ENCODE results near the gene TSR2.
"Not testable (repeated sequence)": the region's sequence is repeated elsewhere in the genome, so short reads cannot be mapped to it uniquely, and the experiment has no call there.

The TSR2 gene

GRCh38 chrX:54473993-54474859 lies 34.0 kb downstream of the TSR2 start:
- no peak for DNase-seq (ENCODE audit: low spot score)

DNA sequence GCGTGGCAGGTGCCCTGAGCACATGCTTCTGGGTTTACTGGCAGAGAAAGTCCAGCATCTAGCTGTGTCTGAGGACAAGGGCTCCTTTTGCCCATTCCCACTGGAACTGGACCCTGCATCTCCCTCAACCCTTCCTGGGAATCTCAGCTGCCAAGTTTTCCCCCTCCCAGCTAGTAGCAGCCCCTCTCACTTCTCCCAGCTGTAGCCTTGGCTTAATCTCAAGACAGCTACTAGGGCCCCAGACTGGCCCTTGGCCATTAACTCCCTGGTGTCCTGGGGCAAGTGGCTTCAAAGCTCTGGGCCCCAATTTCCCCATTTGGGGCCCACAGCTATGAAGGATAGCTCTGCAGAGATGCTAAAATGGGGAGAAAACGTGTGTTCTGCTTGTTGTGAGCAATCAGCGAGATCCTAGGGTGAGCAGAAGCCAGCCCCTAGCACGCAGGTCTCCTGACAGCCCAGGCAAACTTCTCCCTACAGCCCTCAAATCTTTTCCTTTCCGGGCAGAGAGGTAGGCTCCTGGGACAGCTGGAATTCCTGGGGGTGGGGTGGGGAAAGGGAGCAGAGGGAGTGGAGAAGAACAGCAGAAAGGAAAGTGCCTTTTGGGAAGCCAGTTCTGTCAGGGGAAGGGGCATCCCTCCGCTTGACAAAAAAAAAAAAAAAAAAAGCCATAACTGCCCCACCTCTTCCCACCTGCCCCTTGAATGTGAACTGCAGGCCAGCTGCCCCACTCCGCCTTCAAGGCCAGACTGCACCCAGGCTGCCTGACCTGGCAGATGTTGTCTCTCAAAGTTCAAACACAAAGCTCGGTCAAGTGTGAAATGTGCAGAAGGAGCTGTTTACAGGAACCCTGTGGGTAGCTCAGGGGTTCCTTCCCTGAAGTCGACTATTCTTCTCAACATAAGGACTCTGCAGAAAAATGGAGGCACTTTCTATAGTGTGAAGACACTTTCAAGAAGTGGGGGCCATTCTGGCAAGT lies 39.2 kb downstream of the TSR2 start:
- DNase-seq (ENCODE audit: low spot score) = peak; percentile 48

- DNase-seq (ENCODE audit: low spot score) = peak; percentile 18
Measured at GRCh38 chrX:54482839-54483593, 42.8 kb downstream of the TSR2 start.

GRCh38 chrX:54483946-54484345 lies 43.7 kb downstream of the TSR2 start:
- no peak for DNase-seq (ENCODE audit: low spot score)

DNA sequence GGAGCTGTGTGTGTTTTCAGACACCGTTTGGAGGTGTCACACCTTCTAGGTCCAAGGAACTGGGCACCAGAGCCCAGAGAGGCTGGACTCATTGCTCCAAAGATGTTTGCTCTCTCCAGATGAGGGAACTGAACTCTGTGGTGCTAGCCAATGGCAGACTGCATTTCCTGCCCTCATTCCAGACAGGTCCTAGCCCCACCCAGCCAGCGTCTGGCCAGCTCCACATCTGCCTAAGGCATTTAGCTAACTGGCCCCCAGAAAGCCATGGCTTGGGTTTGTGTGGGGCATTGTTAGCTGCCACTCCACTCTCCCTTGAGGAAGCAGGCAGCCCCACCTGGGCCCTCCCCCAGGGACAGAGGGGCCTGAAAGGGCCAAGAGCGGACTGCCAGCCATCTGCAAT lies 44.5 kb downstream of the TSR2 start:
- DNase-seq (ENCODE audit: low spot score) = no peak

- DNase-seq (ENCODE audit: low spot score) = not testable (repeated sequence)
Measured at GRCh38 chrX:54489819-54490218, 49.6 kb downstream of the TSR2 start.

DNA sequence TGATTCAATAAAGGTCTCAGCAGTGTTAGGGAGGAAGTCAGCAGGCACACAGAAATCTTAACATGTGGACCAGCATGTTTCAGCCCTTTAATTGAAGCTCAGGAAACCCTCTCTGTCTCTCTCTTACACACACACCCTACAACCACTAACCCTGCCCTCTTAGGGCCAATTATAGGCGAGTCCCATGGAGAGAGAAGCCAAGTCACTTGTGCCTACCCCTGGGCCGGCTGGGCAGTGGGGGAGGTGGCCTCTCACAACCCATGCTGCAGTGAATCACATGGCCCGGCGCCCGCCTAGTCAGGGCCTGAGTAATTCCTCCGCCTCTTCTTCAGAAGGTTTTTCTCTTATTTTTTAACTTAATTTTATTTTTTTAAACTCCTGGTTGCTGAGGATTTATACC lies 52.1 kb downstream of the TSR2 start:
- DNase-seq (ENCODE audit: low spot score) = no peak

- DNase-seq (ENCODE audit: low spot score) = no peak
Measured at GRCh38 chrX:54494166-54494988, 54.2 kb downstream of the TSR2 start.

All from iPS-NIHi11 (cell line).